22Rv1 (cell line): Measurements from ENCODE around the gene CLCF1.

ENCODE experiments used
- ZFX ChIP-seq: fragments of 450-650 bp; IDR thresholded peaks from 2 replicates; pipeline ENCODE4 v1.6.1; 2017; ENCODE audit warnings: antibody characterized with exemption, borderline replicate concordance
- TF ChIP-seq, protein P1 (sequence below): fragments of 450-650 bp; IDR thresholded peaks from 2 replicates; pipeline ENCODE4 v1.5.1; 2017; ENCODE audit warnings: mild to moderate bottlenecking

DNA sequence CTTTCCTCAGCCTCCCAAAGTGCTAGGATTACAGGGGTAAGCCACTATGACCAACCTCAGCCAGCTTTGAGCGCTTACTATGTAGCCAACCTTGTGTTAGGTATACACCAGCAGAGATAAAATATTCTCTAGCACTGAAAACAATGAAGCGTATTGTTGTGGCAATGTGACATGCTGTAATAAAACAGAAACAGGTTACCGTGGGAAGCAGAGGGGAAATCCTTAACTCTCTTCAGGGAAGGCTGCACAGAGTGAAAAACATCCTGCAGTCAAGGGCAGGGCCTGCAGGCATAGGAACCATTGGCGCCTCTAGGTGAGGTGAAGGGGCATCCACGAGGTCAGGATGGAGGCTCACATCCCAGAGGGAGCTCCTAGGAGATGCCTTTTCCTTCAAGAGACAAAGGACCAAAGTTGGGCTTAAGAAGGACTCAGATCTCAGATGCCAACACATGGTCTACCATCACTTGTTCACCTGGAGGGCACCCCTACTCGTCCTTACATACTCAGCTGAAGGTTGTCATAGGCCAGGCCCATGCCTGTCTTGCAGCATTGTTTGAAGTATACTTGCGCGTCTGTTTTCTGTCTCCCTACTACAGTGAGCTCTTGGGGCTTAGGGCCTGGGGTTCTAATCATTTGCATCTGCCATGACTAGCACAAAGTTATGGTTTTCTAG is 28.0 kb downstream of the CLCF1 start:
- TF ChIP-seq, protein P1, sequence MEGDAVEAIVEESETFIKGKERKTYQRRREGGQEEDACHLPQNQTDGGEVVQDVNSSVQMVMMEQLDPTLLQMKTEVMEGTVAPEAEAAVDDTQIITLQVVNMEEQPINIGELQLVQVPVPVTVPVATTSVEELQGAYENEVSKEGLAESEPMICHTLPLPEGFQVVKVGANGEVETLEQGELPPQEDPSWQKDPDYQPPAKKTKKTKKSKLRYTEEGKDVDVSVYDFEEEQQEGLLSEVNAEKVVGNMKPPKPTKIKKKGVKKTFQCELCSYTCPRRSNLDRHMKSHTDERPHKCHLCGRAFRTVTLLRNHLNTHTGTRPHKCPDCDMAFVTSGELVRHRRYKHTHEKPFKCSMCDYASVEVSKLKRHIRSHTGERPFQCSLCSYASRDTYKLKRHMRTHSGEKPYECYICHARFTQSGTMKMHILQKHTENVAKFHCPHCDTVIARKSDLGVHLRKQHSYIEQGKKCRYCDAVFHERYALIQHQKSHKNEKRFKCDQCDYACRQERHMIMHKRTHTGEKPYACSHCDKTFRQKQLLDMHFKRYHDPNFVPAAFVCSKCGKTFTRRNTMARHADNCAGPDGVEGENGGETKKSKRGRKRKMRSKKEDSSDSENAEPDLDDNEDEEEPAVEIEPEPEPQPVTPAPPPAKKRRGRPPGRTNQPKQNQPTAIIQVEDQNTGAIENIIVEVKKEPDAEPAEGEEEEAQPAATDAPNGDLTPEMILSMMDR = no peak
- no peak for TF ChIP-seq ZFX
